H1 (cell line): Measurements from ENCODE around the gene LGALS9. TPM values are rescaled to one million over a fixed set of nuclear protein-coding genes. Genes with fewer than 3 reads are reported as not detected.

Experiments used
- ASH2L ChIP-seq: fragments of 200-600, 300-600 bp; sonication (generic); IDR thresholded peaks from one replicate; pipeline ENCODE4 v1.7.1; 2017; ENCODE audit warnings: low read length
- CTBP2 ChIP-seq: IDR thresholded peaks from 2 replicates; pipeline ENCODE4 v1.7.0; 2011; ENCODE audit warnings: borderline replicate concordance, mild to moderate bottlenecking, moderate library complexity, mixed read lengths, low read length; ENCODE audit not compliant: insufficient read depth, insufficient read length
- HDAC2 ChIP-seq, 2 experiments: fragments of 300-600 bp in 1 of 2; sonication (generic) in 1 of 2; IDR thresholded peaks; 2 replicates each; pipeline ENCODE4 v1.6.1; 2011 to 2012; ENCODE audit warnings: low read depth in 2 of 2, low read length in 2 of 2, mild to moderate bottlenecking in 2 of 2, moderate library complexity in 2 of 2, borderline replicate concordance in 1 of 2, inconsistent platforms in 1 of 2
- polyA plus RNA-seq, 7 experiments: library from polyadenylated mRNA; depleted of rRNA in 3 of 7; stranded (reverse) in 5 of 7; unstranded in 2 of 7; fragments of >200 nt in 5 of 7; fragments of 200-250 nt in 2 of 7; gene quantifications; 1 replicate in 5 of 7; 2 replicates in 1 of 7; 4 replicates in 1 of 7; pipeline versions ENCODE4 v1.2.1 to v1.2.3, GENCODE V29; 2011 to 2013; ENCODE audit warnings: missing spikeins in 2 of 7, mixed read lengths in 2 of 7
- total RNA-seq: library from RNA; stranded (reverse); fragmentation: NEBNext Ultra II Directional; extraction: Animal tissue kit (Norgen Biotek cat#: 25700); gene quantifications from 2 replicates; pipeline ENCODE4 v1.2.1, GENCODE V29; 2021
- TF ChIP-seq, protein P1 (sequence below): fragments of 300-600 bp; sonication (generic); IDR thresholded peaks from 2 replicates; pipeline ENCODE4 v1.7.1; 2012; ENCODE audit warnings: low read length, moderate library complexity, mild to moderate bottlenecking, inconsistent platforms; ENCODE audit not compliant: insufficient replicate concordance
- TF ChIP-seq, protein P2 (sequence below), 3 experiments: IDR thresholded peaks; 1 replicate in 2 of 3; 2 replicates in 1 of 3; pipeline versions ENCODE4 v1.5.1 to v1.6.1; 2011; ENCODE audit warnings: low read length in 3 of 3, mild to moderate bottlenecking in 3 of 3, inconsistent platforms in 2 of 3, low read depth in 1 of 3, moderate library complexity in 1 of 3; ENCODE audit not compliant: insufficient read depth in 1 of 3; ENCODE audit errors: control extremely low read depth in 1 of 3
- TF ChIP-seq, protein P3 (sequence below): IDR thresholded peaks from 2 replicates; pipeline ENCODE4 v1.6.1; 2011; ENCODE audit warnings: low read length, improper control_type of control experiment

The LGALS9 gene
- total and polyA plus RNA-seq, 2 of the 8 experiments (the other 6 are each of a cell fraction or from before 2014, with no cell fraction given), result 0.95 to 1.7 TPM

DNA sequence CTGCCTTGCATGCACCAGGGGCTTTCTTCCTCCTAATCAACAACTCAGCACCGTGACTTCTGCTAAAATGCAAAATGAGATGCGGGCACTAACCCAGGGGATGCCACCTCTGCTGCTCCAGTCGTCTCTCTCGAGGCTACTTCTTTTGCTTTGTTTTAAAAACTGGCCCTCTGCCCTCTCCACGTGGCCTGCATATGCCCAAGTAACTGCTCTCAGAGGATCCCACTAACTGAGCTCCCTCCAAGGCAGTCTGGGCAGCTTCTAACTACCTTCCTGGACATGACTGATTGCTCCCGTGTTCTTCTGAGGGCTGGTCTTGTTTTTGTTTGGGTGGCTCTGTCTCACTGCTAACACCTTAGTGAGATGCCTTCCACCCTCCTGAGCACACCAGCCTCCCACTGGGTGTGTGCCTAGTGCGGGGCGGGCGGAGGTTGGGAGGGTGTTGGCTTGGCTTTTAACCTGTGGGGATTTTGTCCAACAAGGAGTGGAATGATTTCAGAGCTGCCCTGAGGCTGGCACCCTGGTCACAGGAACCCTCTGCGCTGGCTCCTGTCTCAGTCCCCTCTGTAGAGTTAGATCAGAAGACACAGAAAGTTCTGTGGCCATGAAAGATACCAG lies 8.9 kb upstream of the LGALS9 start (continued):
- TF ChIP-seq, protein P1, sequence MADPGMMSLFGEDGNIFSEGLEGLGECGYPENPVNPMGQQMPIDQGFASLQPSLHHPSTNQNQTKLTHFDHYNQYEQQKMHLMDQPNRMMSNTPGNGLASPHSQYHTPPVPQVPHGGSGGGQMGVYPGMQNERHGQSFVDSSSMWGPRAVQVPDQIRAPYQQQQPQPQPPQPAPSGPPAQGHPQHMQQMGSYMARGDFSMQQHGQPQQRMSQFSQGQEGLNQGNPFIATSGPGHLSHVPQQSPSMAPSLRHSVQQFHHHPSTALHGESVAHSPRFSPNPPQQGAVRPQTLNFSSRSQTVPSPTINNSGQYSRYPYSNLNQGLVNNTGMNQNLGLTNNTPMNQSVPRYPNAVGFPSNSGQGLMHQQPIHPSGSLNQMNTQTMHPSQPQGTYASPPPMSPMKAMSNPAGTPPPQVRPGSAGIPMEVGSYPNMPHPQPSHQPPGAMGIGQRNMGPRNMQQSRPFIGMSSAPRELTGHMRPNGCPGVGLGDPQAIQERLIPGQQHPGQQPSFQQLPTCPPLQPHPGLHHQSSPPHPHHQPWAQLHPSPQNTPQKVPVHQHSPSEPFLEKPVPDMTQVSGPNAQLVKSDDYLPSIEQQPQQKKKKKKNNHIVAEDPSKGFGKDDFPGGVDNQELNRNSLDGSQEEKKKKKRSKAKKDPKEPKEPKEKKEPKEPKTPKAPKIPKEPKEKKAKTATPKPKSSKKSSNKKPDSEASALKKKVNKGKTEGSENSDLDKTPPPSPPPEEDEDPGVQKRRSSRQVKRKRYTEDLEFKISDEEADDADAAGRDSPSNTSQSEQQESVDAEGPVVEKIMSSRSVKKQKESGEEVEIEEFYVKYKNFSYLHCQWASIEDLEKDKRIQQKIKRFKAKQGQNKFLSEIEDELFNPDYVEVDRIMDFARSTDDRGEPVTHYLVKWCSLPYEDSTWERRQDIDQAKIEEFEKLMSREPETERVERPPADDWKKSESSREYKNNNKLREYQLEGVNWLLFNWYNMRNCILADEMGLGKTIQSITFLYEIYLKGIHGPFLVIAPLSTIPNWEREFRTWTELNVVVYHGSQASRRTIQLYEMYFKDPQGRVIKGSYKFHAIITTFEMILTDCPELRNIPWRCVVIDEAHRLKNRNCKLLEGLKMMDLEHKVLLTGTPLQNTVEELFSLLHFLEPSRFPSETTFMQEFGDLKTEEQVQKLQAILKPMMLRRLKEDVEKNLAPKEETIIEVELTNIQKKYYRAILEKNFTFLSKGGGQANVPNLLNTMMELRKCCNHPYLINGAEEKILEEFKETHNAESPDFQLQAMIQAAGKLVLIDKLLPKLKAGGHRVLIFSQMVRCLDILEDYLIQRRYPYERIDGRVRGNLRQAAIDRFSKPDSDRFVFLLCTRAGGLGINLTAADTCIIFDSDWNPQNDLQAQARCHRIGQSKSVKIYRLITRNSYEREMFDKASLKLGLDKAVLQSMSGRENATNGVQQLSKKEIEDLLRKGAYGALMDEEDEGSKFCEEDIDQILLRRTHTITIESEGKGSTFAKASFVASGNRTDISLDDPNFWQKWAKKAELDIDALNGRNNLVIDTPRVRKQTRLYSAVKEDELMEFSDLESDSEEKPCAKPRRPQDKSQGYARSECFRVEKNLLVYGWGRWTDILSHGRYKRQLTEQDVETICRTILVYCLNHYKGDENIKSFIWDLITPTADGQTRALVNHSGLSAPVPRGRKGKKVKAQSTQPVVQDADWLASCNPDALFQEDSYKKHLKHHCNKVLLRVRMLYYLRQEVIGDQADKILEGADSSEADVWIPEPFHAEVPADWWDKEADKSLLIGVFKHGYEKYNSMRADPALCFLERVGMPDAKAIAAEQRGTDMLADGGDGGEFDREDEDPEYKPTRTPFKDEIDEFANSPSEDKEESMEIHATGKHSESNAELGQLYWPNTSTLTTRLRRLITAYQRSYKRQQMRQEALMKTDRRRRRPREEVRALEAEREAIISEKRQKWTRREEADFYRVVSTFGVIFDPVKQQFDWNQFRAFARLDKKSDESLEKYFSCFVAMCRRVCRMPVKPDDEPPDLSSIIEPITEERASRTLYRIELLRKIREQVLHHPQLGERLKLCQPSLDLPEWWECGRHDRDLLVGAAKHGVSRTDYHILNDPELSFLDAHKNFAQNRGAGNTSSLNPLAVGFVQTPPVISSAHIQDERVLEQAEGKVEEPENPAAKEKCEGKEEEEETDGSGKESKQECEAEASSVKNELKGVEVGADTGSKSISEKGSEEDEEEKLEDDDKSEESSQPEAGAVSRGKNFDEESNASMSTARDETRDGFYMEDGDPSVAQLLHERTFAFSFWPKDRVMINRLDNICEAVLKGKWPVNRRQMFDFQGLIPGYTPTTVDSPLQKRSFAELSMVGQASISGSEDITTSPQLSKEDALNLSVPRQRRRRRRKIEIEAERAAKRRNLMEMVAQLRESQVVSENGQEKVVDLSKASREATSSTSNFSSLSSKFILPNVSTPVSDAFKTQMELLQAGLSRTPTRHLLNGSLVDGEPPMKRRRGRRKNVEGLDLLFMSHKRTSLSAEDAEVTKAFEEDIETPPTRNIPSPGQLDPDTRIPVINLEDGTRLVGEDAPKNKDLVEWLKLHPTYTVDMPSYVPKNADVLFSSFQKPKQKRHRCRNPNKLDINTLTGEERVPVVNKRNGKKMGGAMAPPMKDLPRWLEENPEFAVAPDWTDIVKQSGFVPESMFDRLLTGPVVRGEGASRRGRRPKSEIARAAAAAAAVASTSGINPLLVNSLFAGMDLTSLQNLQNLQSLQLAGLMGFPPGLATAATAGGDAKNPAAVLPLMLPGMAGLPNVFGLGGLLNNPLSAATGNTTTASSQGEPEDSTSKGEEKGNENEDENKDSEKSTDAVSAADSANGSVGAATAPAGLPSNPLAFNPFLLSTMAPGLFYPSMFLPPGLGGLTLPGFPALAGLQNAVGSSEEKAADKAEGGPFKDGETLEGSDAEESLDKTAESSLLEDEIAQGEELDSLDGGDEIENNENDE, result no peak
- TF ChIP-seq, protein P2, sequence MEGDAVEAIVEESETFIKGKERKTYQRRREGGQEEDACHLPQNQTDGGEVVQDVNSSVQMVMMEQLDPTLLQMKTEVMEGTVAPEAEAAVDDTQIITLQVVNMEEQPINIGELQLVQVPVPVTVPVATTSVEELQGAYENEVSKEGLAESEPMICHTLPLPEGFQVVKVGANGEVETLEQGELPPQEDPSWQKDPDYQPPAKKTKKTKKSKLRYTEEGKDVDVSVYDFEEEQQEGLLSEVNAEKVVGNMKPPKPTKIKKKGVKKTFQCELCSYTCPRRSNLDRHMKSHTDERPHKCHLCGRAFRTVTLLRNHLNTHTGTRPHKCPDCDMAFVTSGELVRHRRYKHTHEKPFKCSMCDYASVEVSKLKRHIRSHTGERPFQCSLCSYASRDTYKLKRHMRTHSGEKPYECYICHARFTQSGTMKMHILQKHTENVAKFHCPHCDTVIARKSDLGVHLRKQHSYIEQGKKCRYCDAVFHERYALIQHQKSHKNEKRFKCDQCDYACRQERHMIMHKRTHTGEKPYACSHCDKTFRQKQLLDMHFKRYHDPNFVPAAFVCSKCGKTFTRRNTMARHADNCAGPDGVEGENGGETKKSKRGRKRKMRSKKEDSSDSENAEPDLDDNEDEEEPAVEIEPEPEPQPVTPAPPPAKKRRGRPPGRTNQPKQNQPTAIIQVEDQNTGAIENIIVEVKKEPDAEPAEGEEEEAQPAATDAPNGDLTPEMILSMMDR (IDR thresholded peaks at IDR 0.05; ENCODE audit: control extremely low read depth in 1 of 3, insufficient read depth in 1 of 3, low read depth in 1 of 3, low read length in 3 of 3), result no peak
- TF ChIP-seq, protein P3, sequence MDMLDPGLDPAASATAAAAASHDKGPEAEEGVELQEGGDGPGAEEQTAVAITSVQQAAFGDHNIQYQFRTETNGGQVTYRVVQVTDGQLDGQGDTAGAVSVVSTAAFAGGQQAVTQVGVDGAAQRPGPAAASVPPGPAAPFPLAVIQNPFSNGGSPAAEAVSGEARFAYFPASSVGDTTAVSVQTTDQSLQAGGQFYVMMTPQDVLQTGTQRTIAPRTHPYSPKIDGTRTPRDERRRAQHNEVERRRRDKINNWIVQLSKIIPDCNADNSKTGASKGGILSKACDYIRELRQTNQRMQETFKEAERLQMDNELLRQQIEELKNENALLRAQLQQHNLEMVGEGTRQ, result no peak
- TF ChIP-seq ASH2L (no peak), CTBP2 (no peak), HDAC2 (IDR thresholded peaks at IDR 0.05; ENCODE audit: borderline replicate concordance in 1 of 2, low read depth in 2 of 2, low read length in 2 of 2) (no peak)
